K562 (cell line): ENCODE measurements around the gene CCNDBP1. TPM values are rescaled to one million over a fixed set of nuclear protein-coding genes. Genes with fewer than 3 reads are reported as not detected.
A peak's percentile ranks its signal among the peaks of the same experiment; 100 is the strongest.

ENCODE experiments used
- ATAC-seq: fragments of 200-7000 bp; cut with Tn5 transposase; 3 replicates; pipeline ENCODE4 v1.9.1; 2020; ENCODE audit warnings: moderate library complexity
- BruUV-seq: library from RNA; stranded (reverse); fragments of 400-500 nt; replicated peaks from 2 replicates; lab custom pipeline; 2021; lab: Mats Ljungman, UMichigan
- CTCF ChIA-PET: fragments of 300-600 bp; formaldehyde crosslinking; extraction: SDS; loops from one replicate; lab custom pipeline; 2021; ENCODE audit warnings: low intra/inter-chr PET ratio; lab: Yijun Ruan, JAX
- POLR2A ChIA-PET: fragments of 300-600, 350-650 bp; sonication (Branson Sonifier 250); formaldehyde crosslinking; extraction: SDS; loops from one replicate; lab custom pipeline; 2021; ENCODE audit warnings: antibody characterized with exemption, inconsistent platforms; lab: Yijun Ruan, JAX
- DNase-seq, 4 experiments: peaks; one replicate each; pipeline versions ENCODE4 v3.0.0 to v3.0.0-alpha.2; 2011 to 2018; ENCODE audit warnings: low spot score in 3 of 4, mixed read lengths in 3 of 4; ENCODE audit errors: extremely low read depth in 1 of 4
- FAIRE-seq: peaks from 2 replicates; lab custom pipeline; 2011; peaks lifted over from hg19 to GRCh38; lab: Jason Lieb, UNC
- H2AFZ ChIP-seq: 2 replicates; pipeline ENCODE4 v1.6.0; 2011; ENCODE audit warnings: low read depth, low read length, control low read depth, inconsistent platforms
- H3K27ac ChIP-seq: fragments of 200-600 bp; 3 replicates; pipeline ENCODE4 v1.8.0; 2011; ENCODE audit warnings: low read depth, mild to moderate bottlenecking, control low read depth, inconsistent platforms, low read length, moderate library complexity, mixed read lengths; ENCODE audit errors: extremely low read depth
- H3K27me3 ChIP-seq, 2 experiments: fragments of 300-600 bp in 1 of 2; 2 replicates in 1 of 2; 3 replicates in 1 of 2; pipeline versions ENCODE4 v1.6.0 to v1.8.0; 2011; ENCODE audit warnings: inconsistent platforms in 2 of 2, low read length in 2 of 2, mild to moderate bottlenecking in 1 of 2, mixed read lengths in 1 of 2, moderate library complexity in 1 of 2; ENCODE audit not compliant: control insufficient read depth in 2 of 2, insufficient read depth in 2 of 2
- H3K36me3 ChIP-seq: fragments of 300-600 bp; 3 replicates; pipeline ENCODE4 v1.8.0; 2011; ENCODE audit warnings: mild to moderate bottlenecking, low read length, inconsistent platforms; ENCODE audit not compliant: control insufficient read depth, insufficient read depth
- H3K4me1 ChIP-seq, 2 experiments: fragments of 200-600 bp in 1 of 2; replicated peaks in 1 of 2; 2 replicates in 1 of 2; 3 replicates in 1 of 2; pipeline versions ENCODE4 v1.5.1 to v1.8.0; 2011; ENCODE audit warnings: inconsistent platforms in 2 of 2, low read length in 2 of 2, mild to moderate bottlenecking in 1 of 2, mixed read lengths in 1 of 2, moderate library complexity in 1 of 2; ENCODE audit not compliant: control insufficient read depth in 2 of 2, insufficient read depth in 2 of 2
- H3K4me2 ChIP-seq: 2 replicates; pipeline ENCODE4 v1.6.1; 2011; ENCODE audit warnings: low read length, control low read depth, inconsistent platforms, mixed read lengths; ENCODE audit not compliant: insufficient read depth
- H3K4me3 ChIP-seq: fragments of 200-600 bp; sonication (generic), shearing (Covaris generic); 2 replicates; pipeline ENCODE4 v1.5.1; 2016; ENCODE audit warnings: control low read depth, inconsistent platforms
- H3K79me2 ChIP-seq: fragments of 200-600 bp; 3 replicates; pipeline ENCODE4 v1.8.0; 2011; ENCODE audit warnings: low read length, inconsistent platforms; ENCODE audit not compliant: control insufficient read depth, insufficient read depth
- H3K9ac ChIP-seq, 2 experiments: 2 replicates each; pipeline versions ENCODE4 v1.6.0 to v1.6.1; 2011; ENCODE audit warnings: low read depth in 2 of 2, low read length in 2 of 2, control low read depth in 1 of 2, inconsistent platforms in 1 of 2, mild to moderate bottlenecking in 1 of 2, mixed read lengths in 1 of 2; ENCODE audit not compliant: insufficient read depth in 1 of 2
- H3K9me1 ChIP-seq: one replicate; pipeline ENCODE4 v1.6.0; 2011; ENCODE audit warnings: inconsistent platforms, mild to moderate bottlenecking, low read length, moderate library complexity; ENCODE audit not compliant: control insufficient read depth, insufficient read depth
- H3K9me3 ChIP-seq: replicated peaks from 2 replicates; pipeline ENCODE4 v1.5.1; 2011; ENCODE audit warnings: low read depth, low read length, inconsistent platforms; ENCODE audit not compliant: control insufficient read depth, insufficient read depth
- H4K20me1 ChIP-seq: replicated peaks from 2 replicates; pipeline ENCODE4 v1.6.1; 2011; ENCODE audit warnings: low read length, inconsistent platforms, mixed read lengths; ENCODE audit not compliant: control insufficient read depth, insufficient read depth
- BDP1 ChIP-seq: IDR thresholded peaks from 3 replicates; pipeline ENCODE4 v1.6.1; 2011; ENCODE audit not compliant: insufficient read length, insufficient read depth
- IRF9 ChIP-seq: fragments of 450-650 bp; IDR thresholded peaks from 2 replicates; pipeline ENCODE4 v1.6.1; 2016; ENCODE audit warnings: missing biosample characterization, missing genetic modification characterization
- NR2C1 ChIP-seq, 2 experiments: fragments of 450-650 bp; IDR thresholded peaks; 2 replicates each; pipeline ENCODE4 v1.6.1; 2017; ENCODE audit warnings: mild to moderate bottlenecking in 2 of 2, antibody characterized with exemption in 1 of 2, inconsistent platforms in 1 of 2, missing compliant biosample characterization in 1 of 2, missing genetic modification characterization in 1 of 2
- REST ChIP-seq, 2 experiments: fragments of 450-650 bp; formaldehyde crosslinking in 1 of 2; IDR thresholded peaks; 2 replicates each; pipeline versions ENCODE4 v1.4.0 to v1.6.1; 2014 to 2020; ENCODE audit warnings: mild to moderate bottlenecking in 2 of 2, borderline replicate concordance in 1 of 2, low read depth in 1 of 2
- STAT5A ChIP-seq: IDR thresholded peaks from 2 replicates; pipeline ENCODE4 v1.6.1; 2012; ENCODE audit warnings: low read length, inconsistent platforms, borderline replicate concordance
- ZBTB1 ChIP-seq: sonication (generic); formaldehyde crosslinking; IDR thresholded peaks from 2 replicates; pipeline ENCODE4 v1.8.1; 2023; ENCODE audit warnings: missing genetic modification reagents, low read depth, mild to moderate bottlenecking, borderline replicate concordance
- ZNF316 ChIP-seq: fragments of 450-650 bp; IDR thresholded peaks from 2 replicates; pipeline ENCODE4 v1.6.1; 2016
- ZNF79 ChIP-seq: fragments of 250-450 bp; sonication (Bioruptor Pico); IDR thresholded peaks from 2 replicates; pipeline ENCODE4 v1.4.0; 2020; ENCODE audit warnings: low read depth, mild to moderate bottlenecking, moderate library complexity
- WGBS: fragments of 100-300 bp; shearing (Covaris generic); methylation state at CpG from one replicate; pipeline ENCODE4 v1.1.6; 2016; ENCODE audit warnings: low coverage, mixed read lengths; ENCODE audit not compliant: insufficient coverage; ENCODE audit errors: missing lambda C conversion rate; 5-methylcytosine and 5-hydroxymethylcytosine counted together
- in situ Hi-C: fragments of 300-500 bp; cut with MboI; formaldehyde crosslinking; loops from 4 replicates; pipeline ENCODE4 v1.15.0; 2018; ENCODE audit warnings: inconsistent platforms, mixed read lengths
- intact Hi-C: fragments of 100-400 bp; cut with micrococcal nuclease; formaldehyde crosslinking; loops from 2 replicates; pipeline ENCODE4 v1.14.2; 2022
- polyA plus RNA-seq, 8 experiments: library from polyadenylated mRNA; depleted of rRNA in 4 of 8; stranded (reverse) in 5 of 8; unstranded in 3 of 8; fragments of >200 nt; fragmentation: Nextera tagmentation in 2 of 8; fragmentation: Illumina TruSeq in 1 of 8; extraction: Ambion mirVana in 2 of 8; extraction: Trizol in 1 of 8; gene quantifications; 2 replicates each; pipeline versions ENCODE4 v1.2.1 to v1.2.3, GENCODE V29; 2011 to 2014; ENCODE audit warnings: inconsistent platforms in 1 of 8, missing spikeins in 1 of 8
- total RNA-seq, 7 experiments: library from RNA; depleted of rRNA in 6 of 7; stranded (reverse); fragments of >200 nt in 6 of 7; fragmentation: Illumina TruSeq in 2 of 7; extraction: Trizol in 2 of 7; gene quantifications; 2 replicates each; pipeline versions ENCODE4 v1.2.1 to v1.2.3, GENCODE V29; 2011 to 2021; ENCODE audit warnings: low replicate concordance in 1 of 7
- TF ChIP-seq, protein P1 (sequence below): sonication (generic); formaldehyde crosslinking; IDR thresholded peaks from 2 replicates; pipeline ENCODE4 v1.8.1; 2023; ENCODE audit warnings: mild to moderate bottlenecking, missing genetic modification reagents

The CCNDBP1 gene
- total and polyA plus RNA-seq, 9 of the 15 experiments (the other 6 are each of a cell fraction or from before 2014, with no cell fraction given) = 37.0 to 111 (median 55.5) TPM

- no peak overlapping the region for H3K4me3 ChIP-seq
- H2AFZ ChIP-seq = 0 out of 2 replicates have a peak overlapping the region, but pooled peaks have one; percentile 1
- H3K4me2 ChIP-seq = no peak overlapping the region
- no peaks in the 10 kb centered on the region for H3K9me3 ChIP-seq
- no peaks in the 10 kb centered on the region for H3K79me2 ChIP-seq
- intact Hi-C loops (loop anchor here (1.0 to 2.0 kb wide), 3 partner anchors 16 to 76 kb away; no protein-coding TSS in a partner anchor), in situ Hi-C loops (loop anchor here (5.0 kb wide), 1 partner anchor 68 kb away; no protein-coding TSS in a partner anchor)
- DNase-seq = peak; percentile 61 to 78 (median 71)
- H3K4me1 ChIP-seq = peaks cover 0 to 13% of the 10 kb centered on the region in 2 experiments; a peak in 3 of 5 replicates
- WGBS = 60% methylated on average over 13 of the region's 13 CpGs
- no TSS peak for BruUV-seq
- H4K20me1 ChIP-seq = no peaks in the 10 kb centered on the region
- FAIRE-seq = peak; percentile 69
- ChIA-PET CTCF (interaction anchor here (0.6 to 1.7 kb wide), 2 partner anchors 76 to 77 kb away, joined by 3 to 12 read pairs; no protein-coding TSS in a partner anchor), POLR2A (interaction anchor here (0.6 to 1.1 kb wide), 5 partner anchors 7 to 513 kb away, joined by 3 to 4 read pairs (median 3); no protein-coding TSS in a partner anchor)
- H3K27me3 ChIP-seq = peaks cover 0 to 8% of the 10 kb centered on the region in 2 experiments; a peak in 1 of 5 replicates
- no peak overlapping the region for H3K9ac ChIP-seq
- no peaks in the 10 kb centered on the region for H3K36me3 ChIP-seq
- H3K27ac ChIP-seq = no peak overlapping the region
- ATAC-seq = peak; percentile 91
- H3K9me1 ChIP-seq = no peaks in the 10 kb centered on the region
- TF ChIP-seq REST (IDR thresholded peaks at IDR 0.05; ENCODE audit: borderline replicate concordance) = peak; percentile 80
- no peak for TF ChIP-seq REST (CRISPR knock-in tag; IDR thresholded peaks at IDR 0.05; ENCODE audit: low read depth)
- TF ChIP-seq NR2C1 (IDR thresholded peaks at IDR 0.05) = no peak
- TF ChIP-seq NR2C1 (tag; IDR thresholded peaks at IDR 0.05) = no peak
- TF ChIP-seq IRF9 (tag) = no peak
- TF ChIP-seq ZNF316 = no peak
- no peak for TF ChIP-seq STAT5A
- TF ChIP-seq ZNF79 (CRISPR knock-in tag) = no peak
- no peak for TF ChIP-seq ZBTB1
- TF ChIP-seq, protein P1, sequence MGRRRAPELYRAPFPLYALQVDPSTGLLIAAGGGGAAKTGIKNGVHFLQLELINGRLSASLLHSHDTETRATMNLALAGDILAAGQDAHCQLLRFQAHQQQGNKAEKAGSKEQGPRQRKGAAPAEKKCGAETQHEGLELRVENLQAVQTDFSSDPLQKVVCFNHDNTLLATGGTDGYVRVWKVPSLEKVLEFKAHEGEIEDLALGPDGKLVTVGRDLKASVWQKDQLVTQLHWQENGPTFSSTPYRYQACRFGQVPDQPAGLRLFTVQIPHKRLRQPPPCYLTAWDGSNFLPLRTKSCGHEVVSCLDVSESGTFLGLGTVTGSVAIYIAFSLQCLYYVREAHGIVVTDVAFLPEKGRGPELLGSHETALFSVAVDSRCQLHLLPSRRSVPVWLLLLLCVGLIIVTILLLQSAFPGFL (CRISPR knock-in tag) = no peak
- TF ChIP-seq BDP1 = no peak
Measured at GRCh38 chr15:43209059-43209824, 24.0 kb downstream of the CCNDBP1 start.
